ENCODE results near the gene NDP.

Gene NDP

GRCh38 chrX:43973249-43974099 is at the start of gene NDP:
Gene NDP (minus strand): TSS chrX:43973390. CDS start chrX:43958645, 14,745 bp downstream.
- DNase-seq (ENCODE audit: low read depth) = no peak

- DNase-seq (ENCODE audit: low read depth) = no peak
Measured at GRCh38 chrX:44022964-44023363, 49.8 kb upstream of the NDP start.

- no peak for DNase-seq (ENCODE audit: low read depth)
Measured at GRCh38 chrX:44020693-44021092, 47.5 kb upstream of the NDP start.

GRCh38 chrX:44019911-44020310 is 46.7 kb upstream of the NDP start:
- DNase-seq (ENCODE audit: low read depth) = no peak

- no peak for DNase-seq (ENCODE audit: low read depth)
Measured at GRCh38 chrX:44017676-44018075, 44.5 kb upstream of the NDP start.

GRCh38 chrX:44016906-44017305 is 43.7 kb upstream of the NDP start:
- DNase-seq (ENCODE audit: low read depth) = no peak

- DNase-seq (ENCODE audit: low read depth) = no peak
Measured at GRCh38 chrX:44012484-44013096, 39.4 kb upstream of the NDP start.

GRCh38 chrX:44011506-44011905 is 38.3 kb upstream of the NDP start:
- no peak for DNase-seq (ENCODE audit: low read depth)

- no peak for DNase-seq (ENCODE audit: low read depth)
Measured at GRCh38 chrX:44010626-44011025, 37.4 kb upstream of the NDP start.

GRCh38 chrX:44006081-44006480 is 32.9 kb upstream of the NDP start:
- no peak for DNase-seq (ENCODE audit: low read depth)

GRCh38 chrX:44003975-44004374 is 30.8 kb upstream of the NDP start:
- no peak for DNase-seq (ENCODE audit: low read depth)

- DNase-seq (ENCODE audit: low read depth) = no peak
Measured at GRCh38 chrX:44002567-44002966, 29.4 kb upstream of the NDP start.

GRCh38 chrX:43998374-43998773 is 25.2 kb upstream of the NDP start:
- DNase-seq (ENCODE audit: low read depth) = no peak

GRCh38 chrX:43996491-43996890 is 23.3 kb upstream of the NDP start:
- no peak for DNase-seq (ENCODE audit: low read depth)

GRCh38 chrX:43986083-43986482 is 12.9 kb upstream of the NDP start:
- DNase-seq (ENCODE audit: low read depth) = no peak

- DNase-seq (ENCODE audit: low read depth) = no peak
Measured at GRCh38 chrX:43985511-43985910, 12.3 kb upstream of the NDP start.

- DNase-seq (ENCODE audit: low read depth) = no peak
Measured at GRCh38 chrX:43978226-43978625, 5.0 kb upstream of the NDP start.

- DNase-seq (ENCODE audit: low read depth) = no peak
Measured at GRCh38 chrX:43976205-43976604, 3.0 kb upstream of the NDP start.

- no peak for DNase-seq (ENCODE audit: low read depth)
Measured at GRCh38 chrX:43975796-43976195, 2.6 kb upstream of the NDP start.

GRCh38 chrX:43974741-43975465 is 1.7 kb upstream of the NDP start:
- no peak for DNase-seq (ENCODE audit: low read depth)

- no peak for DNase-seq (ENCODE audit: low read depth)
Measured at GRCh38 chrX:43974100-43974475, 898 bp upstream of the NDP start.

GRCh38 chrX:43971966-43972961 is 926 bp downstream of the NDP start:
- no peak for DNase-seq (ENCODE audit: low read depth)
